Measurements from ENCODE around the gene DNAJB6. TPM values are rescaled to one million over a fixed set of nuclear protein-coding genes. Genes with fewer than 3 reads are reported as not detected.
"Not testable (repeated sequence)": the region's sequence is repeated elsewhere in the genome, so short reads cannot be mapped to it uniquely, and the experiment has no call there.

DNAJB6 gene
- total RNA-seq, 1 donor, result 86.6 TPM

GRCh38 chr7:157445246-157445955 is 108.6 kb downstream of the DNAJB6 start:
- TF ChIP-seq, protein P1, sequence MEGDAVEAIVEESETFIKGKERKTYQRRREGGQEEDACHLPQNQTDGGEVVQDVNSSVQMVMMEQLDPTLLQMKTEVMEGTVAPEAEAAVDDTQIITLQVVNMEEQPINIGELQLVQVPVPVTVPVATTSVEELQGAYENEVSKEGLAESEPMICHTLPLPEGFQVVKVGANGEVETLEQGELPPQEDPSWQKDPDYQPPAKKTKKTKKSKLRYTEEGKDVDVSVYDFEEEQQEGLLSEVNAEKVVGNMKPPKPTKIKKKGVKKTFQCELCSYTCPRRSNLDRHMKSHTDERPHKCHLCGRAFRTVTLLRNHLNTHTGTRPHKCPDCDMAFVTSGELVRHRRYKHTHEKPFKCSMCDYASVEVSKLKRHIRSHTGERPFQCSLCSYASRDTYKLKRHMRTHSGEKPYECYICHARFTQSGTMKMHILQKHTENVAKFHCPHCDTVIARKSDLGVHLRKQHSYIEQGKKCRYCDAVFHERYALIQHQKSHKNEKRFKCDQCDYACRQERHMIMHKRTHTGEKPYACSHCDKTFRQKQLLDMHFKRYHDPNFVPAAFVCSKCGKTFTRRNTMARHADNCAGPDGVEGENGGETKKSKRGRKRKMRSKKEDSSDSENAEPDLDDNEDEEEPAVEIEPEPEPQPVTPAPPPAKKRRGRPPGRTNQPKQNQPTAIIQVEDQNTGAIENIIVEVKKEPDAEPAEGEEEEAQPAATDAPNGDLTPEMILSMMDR (IDR thresholded peaks at IDR 0.05; ENCODE audit: insufficient read depth, low read length), result no peak
- no peak for DNase-seq (ENCODE audit: low read depth)
- no peak overlapping the region for H3K4me3 ChIP-seq (ENCODE audit: low read depth, low read length)

- TF ChIP-seq, protein P1 (IDR thresholded peaks at IDR 0.05; ENCODE audit: insufficient read depth, low read length), result no peak
- no peak overlapping the region for H3K4me3 ChIP-seq (ENCODE audit: low read depth, low read length)
- DNase-seq (ENCODE audit: low read depth), result no peak
Observed at GRCh38 chr7:157445956-157446295, 109.1 kb downstream of the DNAJB6 start.

DNA sequence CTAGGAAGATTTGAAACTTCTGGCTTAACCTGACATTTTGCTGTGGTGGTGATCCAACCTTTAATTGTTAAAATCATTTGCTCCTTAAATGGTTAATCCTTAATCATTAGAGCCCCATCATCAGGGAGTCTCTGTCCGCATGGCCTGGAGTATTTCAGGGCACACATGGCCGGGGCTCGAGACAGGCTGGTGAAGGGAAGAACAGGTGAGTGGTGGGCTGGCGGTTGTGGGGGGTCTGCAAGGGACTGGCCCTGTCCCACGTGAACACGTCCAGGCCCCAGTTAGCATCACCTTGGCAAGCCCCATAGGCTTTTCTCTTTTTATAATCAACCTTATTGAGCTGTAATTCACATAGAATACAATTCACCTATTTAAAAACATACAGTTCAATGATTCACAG is 109.5 kb downstream of the DNAJB6 start:
- no peak overlapping the region for H3K4me3 ChIP-seq (ENCODE audit: low read depth, low read length)
- no peak for DNase-seq (ENCODE audit: low read depth)
- TF ChIP-seq, protein P1 (IDR thresholded peaks at IDR 0.05; ENCODE audit: insufficient read depth, low read length), result no peak

GRCh38 chr7:157454003-157454402 is 117.2 kb downstream of the DNAJB6 start:
- H3K4me3 ChIP-seq (ENCODE audit: low read depth, low read length); DNase-seq (ENCODE audit: low read depth): not testable (repeated sequence)

GRCh38 chr7:157457355-157458253 is 120.8 kb downstream of the DNAJB6 start:
- H3K4me3 ChIP-seq (ENCODE audit: low read depth, low read length), result no peak overlapping the region
- DNase-seq (ENCODE audit: low read depth), result no peak
- TF ChIP-seq, protein P1 (IDR thresholded peaks at IDR 0.05; ENCODE audit: insufficient read depth, low read length), result no peak

GRCh38 chr7:157458254-157458633 is 121.4 kb downstream of the DNAJB6 start:
- H3K4me3 ChIP-seq (ENCODE audit: low read depth, low read length), result no peak overlapping the region
- TF ChIP-seq, protein P1 (IDR thresholded peaks at IDR 0.05; ENCODE audit: insufficient read depth, low read length), result no peak
- DNase-seq (ENCODE audit: low read depth), result no peak

DNA sequence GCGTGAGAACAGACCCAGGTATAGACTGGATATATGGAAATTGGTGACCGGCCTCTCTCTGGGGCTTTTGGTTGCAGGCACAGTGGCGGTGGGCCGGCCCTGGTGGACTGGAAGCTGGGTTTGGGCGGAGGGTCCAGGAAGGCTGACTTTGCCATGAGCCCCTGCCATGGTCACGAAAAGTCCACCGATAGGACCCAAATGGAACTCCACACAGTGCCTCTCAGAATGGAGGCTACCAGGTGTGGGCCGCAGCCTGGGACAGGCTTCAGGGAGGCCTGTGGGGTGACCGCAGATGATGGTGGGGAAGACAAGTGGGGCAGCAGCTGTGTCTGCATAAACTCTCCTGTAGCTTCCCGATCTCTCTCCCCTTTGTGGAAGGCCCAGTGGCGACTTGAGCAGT is 123.2 kb downstream of the DNAJB6 start:
- TF ChIP-seq, protein P1 (IDR thresholded peaks at IDR 0.05; ENCODE audit: insufficient read depth, low read length), result no peak
- DNase-seq (ENCODE audit: low read depth), result no peak
- no peak overlapping the region for H3K4me3 ChIP-seq (ENCODE audit: low read depth, low read length)
